ENCODE measurements around the gene DEK.
"Not testable (repeated sequence)": the region's sequence is repeated elsewhere in the genome, so short reads cannot be mapped to it uniquely, and the experiment has no call there.

DEK gene

GRCh38 chr6:18240230-18240629, 24.1 kb downstream of the DEK start:
- no peak for DNase-seq (ENCODE audit: low read depth)

- no peak for DNase-seq (ENCODE audit: low read depth)
Observed at GRCh38 chr6:18237167-18237566, 27.2 kb downstream of the DEK start.

DNA sequence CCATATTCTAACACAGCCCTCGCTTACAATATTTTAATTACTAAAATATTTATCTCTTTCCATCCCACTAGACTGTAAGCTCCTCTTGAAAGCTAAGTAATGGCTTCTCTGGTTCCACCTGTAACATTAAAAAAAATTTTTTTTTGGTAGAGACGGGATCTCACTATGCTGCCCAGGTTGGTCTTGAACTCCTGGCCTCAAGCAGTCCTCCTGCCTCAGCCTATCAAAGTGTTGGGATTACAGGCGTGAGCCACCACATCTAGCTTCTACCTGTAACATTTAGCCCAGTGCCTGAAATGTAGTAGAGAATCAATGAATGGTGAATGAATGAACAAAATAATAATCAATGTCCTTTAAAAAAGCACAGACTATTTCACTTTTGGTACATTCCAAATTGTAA, 28.8 kb downstream of the DEK start:
- no peak for DNase-seq (ENCODE audit: low read depth)

DNA sequence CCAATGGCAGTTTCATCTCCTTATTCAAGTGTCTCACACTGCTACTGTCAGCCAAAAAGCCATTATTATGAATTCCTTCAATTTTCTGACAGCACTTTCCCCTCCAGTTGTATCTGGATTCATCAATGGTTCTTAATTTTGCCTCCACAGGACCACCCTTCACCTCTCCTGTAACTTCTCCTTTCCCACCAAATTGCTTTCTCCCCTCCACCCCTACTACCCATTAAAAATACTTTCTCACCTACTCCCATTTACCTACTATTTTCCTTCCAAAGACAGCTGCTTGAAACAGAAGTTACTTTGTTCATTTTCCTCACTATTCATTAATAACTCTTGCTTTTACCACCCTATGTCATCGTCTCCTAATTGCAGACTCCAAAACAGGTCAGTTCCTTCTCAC, 29.8 kb downstream of the DEK start:
- DNase-seq (ENCODE audit: low read depth) = no peak

DNA sequence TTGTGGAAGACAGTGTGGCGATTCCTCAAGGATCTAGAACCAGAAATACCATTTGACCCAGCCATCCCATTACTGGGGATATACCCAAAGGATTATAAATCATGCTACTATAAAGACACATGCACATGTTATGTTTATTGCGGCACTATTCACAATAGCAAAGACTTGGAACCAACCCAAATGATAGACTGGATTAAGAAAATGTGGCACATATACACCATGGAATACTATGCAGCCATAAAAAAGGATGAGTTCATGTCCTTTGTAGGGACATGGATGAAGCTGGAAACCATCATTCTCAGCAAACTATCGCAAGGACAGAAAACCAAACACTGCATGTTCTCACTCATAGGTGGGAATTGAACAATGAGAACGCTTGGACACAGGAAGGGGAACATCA, 30.6 kb downstream of the DEK start:
- DNase-seq (ENCODE audit: low read depth) = not testable (repeated sequence)

GRCh38 chr6:18231856-18232255, 32.5 kb downstream of the DEK start:
- DNase-seq (ENCODE audit: low read depth) = not testable (repeated sequence)

DNA sequence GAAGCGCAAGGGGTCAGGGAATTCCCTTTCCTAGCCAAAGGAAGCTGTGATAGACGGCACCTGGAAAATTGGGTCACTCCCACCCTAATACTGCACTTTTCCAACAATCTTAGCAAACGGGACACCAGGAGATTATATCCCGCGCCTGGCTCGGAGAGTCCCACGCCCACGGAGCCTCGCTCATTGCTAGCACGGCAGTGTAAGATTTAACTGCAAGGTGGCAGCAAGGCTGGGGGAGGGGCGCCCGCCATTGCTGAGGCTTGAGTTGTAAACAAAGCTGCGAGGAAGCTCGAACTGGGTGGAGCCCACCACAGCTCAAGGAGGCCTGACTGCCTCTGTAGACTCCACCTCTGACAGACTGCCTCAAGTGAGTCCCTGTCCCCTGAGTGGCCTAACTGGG, 35.7 kb downstream of the DEK start:
- DNase-seq (ENCODE audit: low read depth) = not testable (repeated sequence)

- not testable (repeated sequence) for DNase-seq (ENCODE audit: low read depth)
Observed at GRCh38 chr6:18227166-18227565, 37.2 kb downstream of the DEK start.

GRCh38 chr6:18226451-18227105, 37.8 kb downstream of the DEK start:
- not testable (repeated sequence) for DNase-seq (ENCODE audit: low read depth)

- no peak for DNase-seq (ENCODE audit: low read depth)
Observed at GRCh38 chr6:18221288-18221615, 43.1 kb downstream of the DEK start.

DNA sequence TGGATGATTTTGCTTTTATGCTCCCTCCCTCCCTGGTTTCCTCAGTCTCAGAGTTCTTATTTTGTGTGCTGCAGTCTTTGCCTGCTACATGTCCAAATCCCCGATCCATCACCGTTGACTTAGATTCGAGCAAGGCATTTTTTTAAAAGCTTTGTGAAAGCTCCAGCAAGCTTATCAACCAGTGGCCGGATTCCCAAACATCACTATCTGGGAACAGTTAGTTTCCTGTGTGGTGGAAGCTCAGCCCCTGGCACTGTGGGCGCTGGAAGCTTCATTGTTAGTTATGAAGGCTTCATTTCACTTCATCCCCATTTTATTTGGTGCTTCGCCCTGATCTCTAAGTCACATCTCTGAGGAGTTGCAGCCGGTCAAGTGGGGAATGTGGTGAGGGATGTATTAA, 44.7 kb downstream of the DEK start:
- no peak for DNase-seq (ENCODE audit: low read depth)

GRCh38 chr6:18218233-18218632, 46.1 kb downstream of the DEK start:
- no peak for DNase-seq (ENCODE audit: low read depth)

DNA sequence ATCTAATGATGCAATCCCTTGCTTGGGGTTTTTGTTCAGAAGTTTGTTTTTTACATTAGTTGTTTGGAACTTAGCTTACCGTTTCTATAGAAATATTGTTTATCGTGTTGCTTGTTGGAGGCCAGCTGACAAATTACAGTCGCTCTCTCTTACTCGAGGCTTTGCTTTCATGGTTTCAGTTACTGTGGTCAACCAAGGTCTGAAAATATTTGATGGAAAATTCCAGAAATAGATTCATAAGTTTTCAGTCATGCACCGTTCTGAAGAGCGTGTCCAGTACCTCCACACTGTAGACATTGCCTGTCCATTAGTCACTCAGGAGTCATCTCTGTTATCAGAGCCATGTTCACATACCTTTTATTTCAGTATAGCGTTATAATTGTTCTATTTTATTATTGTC, 47.9 kb downstream of the DEK start:
- no peak for DNase-seq (ENCODE audit: low read depth)

GRCh38 chr6:18215436-18215835, 48.9 kb downstream of the DEK start:
- no peak for DNase-seq (ENCODE audit: low read depth)

GRCh38 chr6:18214003-18214402, 50.3 kb downstream of the DEK start:
- DNase-seq (ENCODE audit: low read depth) = no peak

GRCh38 chr6:18213439-18213838, 50.9 kb downstream of the DEK start:
- DNase-seq (ENCODE audit: low read depth) = no peak

DNA sequence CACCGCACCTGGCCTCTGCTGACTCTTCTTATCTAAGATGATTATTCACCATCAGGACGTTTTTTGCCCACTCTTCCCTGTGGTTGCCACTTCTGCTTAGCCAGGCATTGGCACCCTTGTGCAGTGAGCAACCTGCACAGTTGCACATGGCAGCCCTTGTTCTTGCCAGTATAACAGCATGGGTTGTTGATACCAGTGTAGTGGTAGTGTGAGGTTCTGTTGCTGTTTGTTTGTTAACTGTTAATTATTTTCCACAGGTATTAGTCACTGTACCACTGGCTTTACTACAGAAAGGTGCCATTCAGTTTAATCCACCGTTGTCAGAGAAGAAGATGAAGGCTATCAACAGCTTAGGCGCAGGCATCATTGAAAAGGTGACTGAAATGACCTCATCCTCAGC, 52.1 kb downstream of the DEK start:
- DNase-seq (ENCODE audit: low read depth) = no peak

- DNase-seq (ENCODE audit: low read depth) = peak; percentile 16
Observed at GRCh38 chr6:18211338-18211737, 53.0 kb downstream of the DEK start.

DNA sequence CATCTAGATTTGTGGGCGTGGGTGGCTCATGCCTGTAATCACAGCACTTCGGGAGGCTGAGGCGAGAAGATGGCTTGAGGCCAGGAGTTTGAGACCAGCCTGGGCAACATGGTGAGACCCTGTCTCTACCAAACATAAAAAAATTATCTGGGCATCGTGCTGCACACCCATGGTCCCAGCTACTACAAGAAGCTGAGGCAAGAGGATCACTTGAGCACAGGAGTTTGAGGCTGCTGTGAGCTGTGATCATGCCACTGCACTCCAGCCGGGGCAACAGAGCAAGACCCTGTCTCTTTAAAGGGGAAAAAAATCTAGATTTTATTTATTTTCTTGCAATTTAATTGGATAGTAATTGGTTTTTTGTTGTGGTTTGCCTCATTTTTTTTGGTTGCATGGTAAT, 53.6 kb downstream of the DEK start:
- DNase-seq (ENCODE audit: low read depth) = no peak

DNA sequence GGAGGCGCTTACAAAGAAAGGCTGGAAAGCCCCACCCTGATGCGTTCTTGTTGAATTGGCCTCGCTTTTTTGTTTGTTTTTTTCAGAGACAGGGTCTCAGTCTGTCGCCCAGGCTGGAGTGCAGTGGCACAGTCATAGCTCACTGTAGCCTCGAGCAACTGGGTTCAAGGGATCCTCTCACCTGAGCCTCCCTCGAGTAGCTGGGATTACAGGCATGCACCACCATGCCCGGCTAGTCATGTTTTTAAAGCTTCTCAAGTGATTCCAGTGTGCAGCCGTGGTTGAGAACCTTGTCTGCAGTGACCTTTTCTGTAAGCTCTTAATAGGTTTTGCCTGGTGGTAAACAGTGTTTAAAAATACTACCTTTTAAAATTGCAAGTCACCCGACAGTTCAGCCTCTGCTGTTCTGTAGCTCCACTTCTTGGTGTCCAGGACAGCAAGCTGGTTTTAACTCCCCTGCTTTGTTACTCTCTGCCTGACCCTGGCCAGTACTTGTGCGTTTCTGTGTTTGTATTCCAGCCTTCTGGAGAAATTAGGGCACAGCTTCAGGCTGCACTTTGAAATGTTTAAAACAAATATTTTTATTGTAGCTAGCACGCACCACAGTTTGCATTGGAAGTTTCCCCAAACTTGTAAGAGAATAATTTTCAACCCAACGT, 54.7 kb downstream of the DEK start:
- no peak for DNase-seq (ENCODE audit: low read depth)

DNA sequence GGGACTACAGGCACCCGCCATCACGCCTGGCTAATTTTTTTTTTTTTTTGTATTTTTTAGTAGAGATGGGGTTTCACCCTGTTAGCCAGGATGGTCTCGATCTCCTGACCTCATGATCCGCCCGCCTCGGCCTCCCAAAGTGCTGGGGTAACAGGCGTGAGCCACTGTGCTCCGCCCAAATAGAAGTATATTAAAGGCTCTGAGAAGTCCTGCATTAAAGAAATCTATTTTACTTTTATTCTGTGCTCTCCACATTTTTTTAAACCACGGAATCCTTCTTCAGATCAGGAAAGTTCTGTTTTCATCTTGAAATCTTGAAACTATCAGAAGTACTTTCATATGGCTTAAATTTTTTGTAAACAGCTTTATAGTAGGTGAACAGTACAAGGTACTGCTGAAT, 55.6 kb downstream of the DEK start:
- DNase-seq (ENCODE audit: low read depth) = not testable (repeated sequence)

GRCh38 chr6:18207949-18208348, 56.4 kb downstream of the DEK start:
- no peak for DNase-seq (ENCODE audit: low read depth)

DNA sequence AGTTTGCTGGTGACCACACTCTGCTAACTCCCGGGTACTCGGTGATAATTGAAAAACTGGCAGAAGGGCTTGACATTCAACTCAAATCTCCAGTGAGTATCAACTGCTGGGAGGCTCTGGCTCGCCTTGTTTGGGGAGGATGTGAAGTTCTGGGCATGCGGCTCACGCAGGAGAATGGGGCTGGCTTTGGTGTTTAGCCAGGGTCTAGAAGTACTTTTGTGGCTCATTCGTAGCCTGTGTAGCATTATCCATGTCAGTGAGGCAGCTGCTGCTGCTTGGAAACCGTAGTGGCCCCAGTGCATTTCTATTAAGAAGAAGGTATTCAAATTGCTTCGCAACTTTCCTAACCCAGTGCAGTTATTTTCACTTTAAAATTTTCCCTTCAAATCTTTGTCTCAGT, 56.9 kb downstream of the DEK start:
- DNase-seq (ENCODE audit: low read depth) = no peak

GRCh38 chr6:18206591-18206990, 57.7 kb downstream of the DEK start:
- no peak for DNase-seq (ENCODE audit: low read depth)
